HS-5 (cell line): ENCODE data around the gene THBS2.
"Not testable (repeated sequence)": the region's sequence is repeated elsewhere in the genome, so short reads cannot be mapped to it uniquely, and the experiment has no call there.

Experiments used
- DNase-seq: peaks from one replicate; pipeline ENCODE4 v3.0.0-alpha.2; 2012; ENCODE audit warnings: low read depth

THBS2 gene

GRCh38 chr6:169208011-169208410 lies 45.6 kb downstream of the THBS2 start:
- DNase-seq, result no peak

DNA sequence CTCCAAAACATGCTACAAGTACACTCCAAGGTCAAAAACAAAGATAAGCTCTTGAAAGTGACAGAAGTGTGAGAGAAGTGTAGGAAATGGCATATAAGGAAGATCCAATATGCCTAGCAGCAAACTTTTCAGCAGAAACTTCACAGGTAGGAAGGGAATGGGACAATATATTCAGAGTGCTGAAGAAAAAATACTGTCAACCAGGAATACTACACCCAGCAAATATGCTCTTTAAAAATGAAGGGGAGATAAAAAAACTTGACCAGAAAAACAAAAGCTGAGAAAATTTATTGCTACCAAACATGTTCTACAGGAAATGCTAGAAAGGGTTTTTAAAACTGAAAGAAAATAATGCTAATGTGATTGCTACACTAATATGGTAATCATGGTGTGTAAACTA lies 46.2 kb downstream of the THBS2 start:
- DNase-seq, result no peak

GRCh38 chr6:169205176-169206160 lies 48.2 kb downstream of the THBS2 start:
- DNase-seq, result no peak

- no peak for DNase-seq
These were observed 49.5 kb downstream of the THBS2 start for GRCh38 chr6:169204167-169204566.

GRCh38 chr6:169201985-169202384 lies 51.7 kb downstream of the THBS2 start:
- DNase-seq, result no peak

GRCh38 chr6:169200893-169201514 lies 52.6 kb downstream of the THBS2 start:
- no peak for DNase-seq

DNA sequence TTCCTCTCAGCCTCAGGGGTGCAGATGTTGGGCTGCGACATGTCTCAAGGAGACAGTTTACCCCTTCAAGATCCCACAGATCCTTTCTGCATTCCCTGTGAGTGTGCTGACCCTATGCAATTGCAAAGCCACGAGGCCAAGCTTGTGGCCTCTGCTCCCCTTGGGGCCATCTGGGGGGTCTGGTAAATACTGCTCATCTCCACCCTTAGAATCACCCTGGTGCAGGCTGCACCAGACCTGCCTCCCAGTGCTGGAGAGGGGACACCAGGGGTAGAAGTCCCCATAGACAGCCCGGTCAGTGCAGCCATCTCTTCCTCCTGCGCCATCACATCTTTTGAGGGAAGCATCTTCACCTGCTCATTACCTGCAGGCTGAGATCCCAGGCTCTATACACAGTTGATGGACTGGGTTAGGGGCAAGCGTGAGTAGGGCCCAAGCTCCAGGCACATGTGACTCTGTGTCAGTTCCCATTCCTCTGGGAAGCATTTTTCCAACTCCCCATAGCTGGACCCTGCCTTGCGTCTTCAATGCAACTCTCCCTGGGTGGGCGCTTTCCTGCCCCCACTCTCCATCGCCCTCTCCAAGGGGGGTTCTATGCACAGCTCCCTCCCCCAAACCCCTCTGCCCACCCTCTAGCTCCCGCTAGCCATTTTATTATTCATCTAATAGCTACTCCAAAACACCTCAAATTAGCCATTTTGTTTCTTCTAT lies 53.9 kb downstream of the THBS2 start:
- DNase-seq, result no peak

DNA sequence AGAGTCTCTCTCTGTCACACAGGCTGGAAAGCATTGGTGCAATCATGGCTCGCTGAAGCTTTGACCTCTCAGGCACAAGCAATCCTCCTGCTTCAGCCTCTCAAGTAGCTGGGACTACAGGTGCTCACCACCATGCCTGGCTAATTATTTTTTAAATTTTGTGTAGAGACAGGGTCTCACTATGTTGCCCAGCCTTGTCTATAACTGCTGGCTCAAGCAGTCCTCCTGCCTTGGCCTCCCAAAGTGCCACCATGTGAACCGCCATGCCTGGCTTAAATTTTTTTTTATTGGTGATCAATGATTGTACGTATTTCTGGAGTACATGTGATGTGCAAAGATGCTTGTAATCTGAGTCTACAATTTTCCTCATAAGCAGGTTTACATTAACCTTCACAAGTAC lies 54.8 kb downstream of the THBS2 start:
- DNase-seq, result no peak

- DNase-seq, result not testable (repeated sequence)
These were observed 55.7 kb downstream of the THBS2 start for GRCh38 chr6:169197929-169198328.

GRCh38 chr6:169196279-169196678 lies 57.4 kb downstream of the THBS2 start:
- not testable (repeated sequence) for DNase-seq

DNA sequence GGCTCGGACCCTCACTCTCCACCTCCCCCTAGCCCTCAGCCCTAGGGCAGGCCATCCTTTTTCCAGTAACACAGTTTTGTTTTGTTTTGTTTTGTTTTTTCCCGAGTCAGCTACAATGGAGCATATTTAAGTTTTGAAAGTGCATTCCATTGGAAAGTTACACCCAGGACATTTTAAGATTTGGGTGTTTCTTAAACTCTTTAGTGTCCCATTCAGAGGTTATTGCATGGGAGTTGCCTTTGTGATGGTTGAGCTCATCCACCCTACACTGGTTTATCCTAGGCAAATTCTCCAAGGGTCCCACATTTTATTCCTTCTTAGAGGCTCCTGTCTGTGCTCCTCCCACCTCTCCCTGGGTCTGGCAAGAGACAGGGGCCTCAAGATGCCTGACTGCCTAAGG lies 58.9 kb downstream of the THBS2 start:
- DNase-seq, result no peak

- no peak for DNase-seq
These were observed 62.7 kb downstream of the THBS2 start for GRCh38 chr6:169190970-169191369.

DNA sequence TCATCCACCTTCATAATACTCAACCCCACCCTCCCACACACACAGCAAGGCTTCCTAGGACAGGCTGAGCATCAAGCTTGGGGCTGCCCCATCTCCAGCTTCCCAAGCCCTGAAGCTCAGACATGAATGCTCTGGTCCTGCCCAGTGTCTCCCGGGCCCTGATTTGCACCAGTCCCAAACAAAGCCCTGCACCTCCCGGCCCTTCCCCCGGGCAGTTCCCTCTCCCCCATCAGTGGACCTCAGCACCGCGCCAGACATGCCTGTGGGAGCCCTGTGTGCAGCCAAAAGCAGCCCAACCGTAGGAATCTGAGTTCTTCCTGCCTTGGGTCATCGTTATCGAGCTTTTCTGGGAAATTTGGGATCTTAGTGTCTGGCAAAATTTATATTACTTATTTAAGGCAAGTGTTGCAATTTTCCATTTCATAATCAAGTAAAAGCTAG lies 63.5 kb downstream of the THBS2 start:
- DNase-seq, result no peak

- DNase-seq, result no peak
These were observed 64.0 kb downstream of the THBS2 start for GRCh38 chr6:169189686-169190085.

DNA sequence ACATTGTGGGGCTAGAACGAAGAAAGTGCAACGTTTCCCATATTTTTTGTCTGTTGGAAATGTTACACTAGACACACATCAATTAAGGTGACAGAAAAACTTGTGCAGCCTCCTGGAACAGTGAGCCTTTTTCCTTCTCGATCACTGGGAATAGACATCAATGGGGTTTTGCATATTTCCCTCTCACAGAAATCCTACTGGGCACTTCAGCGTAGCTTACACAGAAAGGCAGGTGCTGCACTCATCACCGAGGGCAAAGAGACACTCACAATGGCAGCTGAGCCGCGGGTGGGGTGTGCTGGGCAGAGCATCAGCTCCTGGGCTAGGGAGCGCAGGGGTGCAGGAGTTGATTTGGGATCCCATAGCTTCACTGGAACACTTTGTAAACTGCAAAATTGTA lies 64.5 kb downstream of the THBS2 start:
- no peak for DNase-seq

DNA sequence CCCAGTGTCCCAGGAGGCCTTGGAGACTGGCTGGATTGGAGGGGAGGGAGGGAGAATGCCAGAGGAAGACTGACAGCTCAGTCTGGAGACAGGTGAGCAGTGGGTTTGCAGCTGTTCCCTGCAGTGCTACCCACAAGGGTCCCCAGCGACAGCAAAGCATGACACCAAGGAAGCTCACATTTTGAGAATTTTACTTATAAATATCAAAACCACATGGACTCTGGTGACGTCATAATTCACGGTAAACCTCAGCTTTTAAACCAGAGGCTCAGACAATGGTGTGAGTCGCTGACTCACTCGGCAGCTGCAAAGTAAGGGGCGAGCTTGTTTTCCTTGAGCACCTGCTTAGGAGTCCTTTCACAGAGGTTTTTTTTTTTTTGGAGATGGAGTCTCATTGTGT lies 65.2 kb downstream of the THBS2 start:
- peak; percentile 72 for DNase-seq

- DNase-seq, result no peak
These were observed 65.6 kb downstream of the THBS2 start for GRCh38 chr6:169188051-169188470.

DNA sequence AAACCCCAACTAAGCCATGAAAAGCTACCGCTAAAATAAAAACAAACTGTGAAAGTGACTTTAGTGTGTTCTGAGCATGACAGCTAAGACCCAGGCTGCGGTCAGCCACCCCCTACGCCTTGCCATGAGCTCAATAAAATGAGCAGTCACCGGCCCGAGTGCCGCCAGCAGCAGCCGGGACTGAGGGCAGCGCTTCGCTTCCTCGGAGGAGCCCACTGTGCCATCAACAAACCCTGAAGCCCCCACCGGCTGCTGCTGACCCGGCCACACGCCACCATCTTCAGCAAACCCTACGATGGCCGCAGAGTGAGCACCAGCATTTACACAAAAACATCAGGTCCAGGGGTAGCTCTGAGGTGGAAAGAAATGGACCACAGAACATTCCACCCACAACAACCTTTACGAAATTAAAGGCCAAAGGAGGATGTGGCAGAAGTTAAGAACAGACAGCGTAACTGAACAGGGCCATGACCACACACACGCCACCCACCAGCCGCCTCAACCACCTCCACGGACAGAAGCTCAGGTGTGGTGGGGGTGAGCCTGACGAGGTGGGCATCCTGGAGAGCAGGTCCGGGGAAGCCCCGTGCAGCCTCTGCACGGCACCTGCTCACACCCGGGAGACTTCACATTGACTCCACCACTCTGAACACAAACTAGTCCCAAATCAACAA lies 67.0 kb downstream of the THBS2 start:
- DNase-seq, result no peak

DNA sequence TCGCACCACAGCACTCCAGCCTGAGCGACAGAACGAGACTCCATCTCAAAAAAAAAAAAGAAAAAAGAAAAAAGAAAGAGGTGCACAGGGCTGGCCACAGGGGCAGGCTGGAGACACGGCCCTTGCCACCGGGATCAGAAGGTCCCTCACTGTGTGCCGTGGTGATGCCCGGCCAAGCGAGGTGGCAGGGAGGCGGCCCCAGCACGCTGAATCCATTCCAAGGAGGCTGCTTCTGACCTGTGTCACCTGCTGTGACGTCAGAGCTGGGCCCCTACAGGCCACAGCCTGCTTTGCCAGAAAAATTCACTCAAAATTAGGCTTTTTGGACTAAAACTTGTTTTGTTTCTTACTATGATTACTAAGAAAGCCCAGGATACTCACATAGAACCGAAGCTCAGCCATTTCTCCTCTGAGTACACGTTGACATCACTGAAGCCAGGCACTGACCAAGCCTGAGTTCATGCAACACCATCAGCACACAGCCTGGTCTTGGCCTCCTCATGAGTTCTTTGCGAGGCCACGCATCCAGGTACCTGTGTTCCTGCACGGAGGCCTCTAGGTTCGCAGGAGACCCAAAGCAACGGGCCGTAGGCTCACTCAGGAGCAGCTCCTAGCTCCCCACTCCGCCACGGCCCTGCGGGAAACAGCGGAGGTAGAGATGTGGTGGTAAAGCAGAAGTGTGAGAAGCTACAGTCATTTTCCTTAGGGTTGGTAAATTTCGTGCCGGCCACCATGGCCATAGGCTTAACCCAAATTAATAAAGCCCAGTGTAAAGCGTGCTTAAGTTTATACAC lies 67.8 kb downstream of the THBS2 start:
- DNase-seq, result no peak

- DNase-seq, result no peak
These were observed 68.6 kb downstream of the THBS2 start for GRCh38 chr6:169185011-169185521.

DNA sequence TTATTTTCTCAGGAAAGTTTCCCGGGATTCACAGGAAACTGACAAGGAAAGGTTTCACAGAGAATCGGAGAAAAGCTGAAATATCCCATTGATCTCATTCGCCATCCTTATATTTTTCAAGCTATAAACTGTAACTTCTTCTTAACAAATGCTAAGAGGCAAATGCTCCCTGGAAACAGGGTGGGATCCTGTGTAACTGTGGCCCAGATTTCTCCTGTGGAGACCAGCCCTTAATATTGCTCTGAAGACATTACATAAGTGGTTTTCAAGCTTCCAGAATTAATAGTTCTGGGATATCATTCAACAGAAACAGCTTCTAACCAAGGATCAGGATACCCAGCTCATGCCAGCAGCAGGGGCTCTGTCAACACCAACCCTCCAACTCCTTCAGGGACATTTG lies 69.2 kb downstream of the THBS2 start:
- DNase-seq, result no peak
